CD4-positive, alpha-beta T cell treated with Interleukin-17A for 1 hour (primary cell): Measurements from ENCODE around the gene FCGR2B.
"Not testable (repeated sequence)": the region's sequence is repeated elsewhere in the genome, so short reads cannot be mapped to it uniquely, and the experiment has no call there.

Experiments used
- DNase-seq: peaks from one replicate; pipeline ENCODE4 v3.0.0-alpha.2; 2020

The FCGR2B gene

DNA sequence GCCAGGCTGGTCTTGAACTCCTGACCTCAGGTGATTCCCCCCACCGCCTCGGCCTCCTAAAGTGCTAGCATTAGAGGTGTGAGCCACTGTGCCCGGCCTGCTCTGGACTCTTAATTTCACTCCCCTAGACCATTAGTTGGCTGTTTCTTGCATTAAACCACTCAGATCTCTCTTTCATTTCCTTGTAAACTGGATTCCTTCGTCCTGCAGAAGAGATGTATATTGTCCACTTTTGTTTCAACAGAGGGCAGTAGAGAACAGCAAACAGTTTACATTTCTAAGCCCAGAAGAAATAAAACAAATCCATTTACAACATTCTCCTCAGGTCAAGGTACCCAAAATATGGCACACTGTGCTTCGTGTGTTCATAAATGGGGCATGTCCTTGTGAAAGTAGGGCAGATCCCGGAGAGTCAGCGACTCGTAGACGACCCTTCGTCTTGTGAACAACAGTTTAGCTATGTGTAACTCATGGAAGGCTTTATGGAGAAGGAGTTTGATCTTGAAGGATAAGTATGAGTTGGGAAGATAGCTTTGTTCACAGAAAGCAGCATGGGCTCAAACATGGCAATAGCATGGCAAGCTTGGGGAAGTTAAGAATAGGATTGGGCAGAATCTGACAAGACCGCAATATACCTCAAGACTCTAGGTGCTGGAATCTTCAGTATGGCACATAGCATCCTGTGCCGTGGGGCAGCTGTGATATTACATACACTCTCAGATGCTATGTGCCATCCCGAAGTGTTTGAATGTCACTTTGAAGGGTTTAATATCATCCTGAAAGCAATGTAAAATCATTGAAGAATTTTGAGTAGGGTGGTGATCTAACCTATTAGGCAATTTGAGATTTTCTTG lies 15.2 kb upstream of the FCGR2B start:
- peak; percentile 62 for DNase-seq

GRCh38 chr1:161653541-161653940 lies 9.4 kb upstream of the FCGR2B start:
- not testable (repeated sequence) for DNase-seq

DNA sequence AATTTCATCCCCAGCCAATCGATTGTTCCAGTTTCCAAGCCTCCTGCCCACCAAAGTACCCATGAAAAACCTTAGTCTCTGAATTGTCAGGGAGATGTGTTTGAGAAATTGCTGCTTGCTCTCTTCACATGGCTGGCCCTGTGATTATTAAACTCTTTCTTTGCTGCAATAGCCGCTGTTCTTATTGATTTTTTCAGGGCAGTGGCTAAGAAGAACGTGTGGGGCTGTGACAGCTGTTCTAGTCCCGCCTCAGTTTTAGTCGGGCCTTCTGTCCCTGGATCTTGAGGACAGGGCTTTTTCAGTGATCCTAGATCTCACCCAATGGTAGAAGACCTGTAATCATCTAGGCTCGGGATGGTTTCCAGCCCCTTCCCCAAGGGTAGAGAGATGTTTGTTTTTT lies 9.0 kb upstream of the FCGR2B start:
- not testable (repeated sequence) for DNase-seq

DNA sequence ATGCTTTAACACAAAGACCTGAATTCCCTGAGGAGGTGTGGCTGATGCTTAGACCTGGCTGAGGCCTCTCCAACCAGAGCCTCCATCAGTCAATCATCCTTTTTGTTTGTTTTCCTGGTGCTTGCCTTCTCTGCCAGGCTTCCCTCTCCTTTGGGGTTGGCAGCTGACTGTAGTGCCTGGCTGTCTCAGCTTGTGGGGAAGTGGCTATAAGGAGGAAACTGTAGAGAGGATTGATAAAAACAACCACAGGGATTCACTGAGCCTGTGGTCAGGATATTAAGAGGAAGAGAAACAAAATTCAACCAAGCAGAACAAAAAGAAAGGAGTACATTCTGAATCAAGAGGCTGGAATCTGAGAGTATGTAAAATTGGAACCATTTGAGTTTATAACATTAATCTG lies 4.4 kb upstream of the FCGR2B start:
- DNase-seq: not testable (repeated sequence)

- not testable (repeated sequence) for DNase-seq
Measured at GRCh38 chr1:161661660-161662311, 1.2 kb upstream of the FCGR2B start.

DNA sequence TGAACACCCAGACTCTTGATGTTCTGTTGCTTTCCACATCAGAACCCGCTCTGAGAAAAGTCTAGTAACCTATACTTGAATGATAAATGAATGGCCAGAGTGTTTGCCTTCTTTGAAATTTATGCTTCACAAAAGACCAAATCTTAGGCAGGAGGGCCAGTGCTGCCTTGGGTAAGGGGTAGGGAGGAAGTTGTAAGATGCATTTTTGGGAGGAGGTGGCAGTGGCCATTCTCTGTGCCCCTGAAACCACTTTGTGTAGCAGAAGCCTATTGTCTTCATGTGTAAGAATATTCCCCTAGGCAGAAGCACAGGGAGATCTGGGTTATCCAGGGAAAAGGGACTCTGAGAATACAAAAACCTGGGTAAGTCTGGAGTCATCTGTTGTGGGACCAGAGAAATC lies 626 bp downstream of the FCGR2B start:
- DNase-seq: not testable (repeated sequence)

GRCh38 chr1:161664689-161665088 lies 1.7 kb downstream of the FCGR2B start:
- not testable (repeated sequence) for DNase-seq

DNA sequence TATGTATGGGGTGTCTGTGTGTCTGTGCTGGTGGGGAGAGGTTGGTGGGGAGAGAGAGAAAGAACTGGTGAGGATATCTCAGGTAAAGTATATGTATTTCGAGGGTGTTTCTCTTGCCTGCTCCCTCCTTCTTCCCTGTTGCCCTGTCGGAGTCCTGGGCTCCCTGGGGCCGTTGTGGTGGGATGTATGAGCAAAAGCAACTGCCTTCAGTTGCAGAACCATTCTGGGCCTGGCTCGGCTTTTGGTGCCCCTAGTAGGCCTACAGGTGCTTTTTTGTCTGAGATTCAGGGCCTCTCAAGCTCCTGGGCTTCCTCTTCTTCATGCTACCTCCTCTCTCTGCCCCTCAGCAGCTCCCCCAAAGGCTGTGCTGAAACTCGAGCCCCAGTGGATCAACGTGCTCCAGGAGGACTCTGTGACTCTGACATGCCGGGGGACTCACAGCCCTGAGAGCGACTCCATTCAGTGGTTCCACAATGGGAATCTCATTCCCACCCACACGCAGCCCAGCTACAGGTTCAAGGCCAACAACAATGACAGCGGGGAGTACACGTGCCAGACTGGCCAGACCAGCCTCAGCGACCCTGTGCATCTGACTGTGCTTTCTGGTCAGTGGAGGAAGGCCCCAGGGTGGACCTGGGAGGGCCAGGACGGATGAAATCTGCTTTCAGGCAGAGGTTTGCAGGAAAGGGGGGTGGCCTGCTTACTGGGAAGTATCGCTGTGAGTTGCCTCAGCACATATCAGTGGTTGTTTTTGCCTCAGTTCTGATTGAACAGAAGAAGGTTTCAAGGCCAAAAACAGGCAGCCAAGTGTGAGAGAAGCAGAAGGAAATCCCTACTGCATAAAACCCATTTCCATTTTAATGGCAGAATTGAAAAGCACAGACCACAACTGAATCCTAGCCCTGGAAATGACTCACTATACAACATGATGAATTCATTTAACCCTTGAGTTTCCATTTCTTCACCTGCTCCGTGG lies 8.4 kb downstream of the FCGR2B start:
- not testable (repeated sequence) for DNase-seq

DNA sequence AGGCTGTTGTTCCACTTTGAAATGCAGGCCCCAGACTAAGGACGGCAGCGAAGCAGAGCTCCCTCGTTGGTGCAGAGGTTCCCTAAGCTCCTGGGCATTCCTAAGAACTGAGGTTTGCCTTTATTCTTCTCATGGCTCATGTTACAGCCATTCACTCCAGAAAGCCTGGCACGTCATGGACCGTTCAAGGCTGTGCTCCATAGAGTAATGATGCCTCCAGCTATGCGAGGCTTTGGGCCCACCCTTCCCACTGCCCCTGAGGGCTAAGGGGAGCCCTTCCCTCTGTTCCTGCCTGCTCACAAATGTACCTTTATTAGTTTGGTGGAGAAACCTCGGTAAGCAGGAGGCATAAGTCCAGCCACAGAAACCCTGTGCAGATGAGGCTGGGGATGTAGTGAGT lies 10.5 kb downstream of the FCGR2B start:
- DNase-seq: not testable (repeated sequence)

DNA sequence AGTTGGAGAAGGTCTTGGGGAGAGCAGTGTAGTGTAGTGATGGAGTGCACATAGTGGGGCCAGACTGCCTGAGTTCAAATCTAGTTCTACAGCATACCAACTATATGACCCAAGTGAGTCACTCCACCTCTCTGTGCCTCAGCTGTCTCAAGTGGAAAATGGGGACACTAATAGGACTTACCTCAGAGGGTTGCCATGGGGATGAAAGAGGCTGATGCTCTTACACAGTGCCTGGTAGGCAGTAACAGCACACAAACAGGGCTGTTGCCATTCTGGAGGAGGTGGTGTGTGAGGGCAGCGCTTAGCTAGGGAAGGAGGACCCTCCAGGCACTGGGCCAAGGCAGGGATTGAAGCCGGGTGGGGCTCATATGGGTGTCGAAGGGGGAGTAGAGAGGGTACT lies 11.5 kb downstream of the FCGR2B start:
- DNase-seq: not testable (repeated sequence)

- not testable (repeated sequence) for DNase-seq
Measured at GRCh38 chr1:161674908-161675307, 12.0 kb downstream of the FCGR2B start.

DNA sequence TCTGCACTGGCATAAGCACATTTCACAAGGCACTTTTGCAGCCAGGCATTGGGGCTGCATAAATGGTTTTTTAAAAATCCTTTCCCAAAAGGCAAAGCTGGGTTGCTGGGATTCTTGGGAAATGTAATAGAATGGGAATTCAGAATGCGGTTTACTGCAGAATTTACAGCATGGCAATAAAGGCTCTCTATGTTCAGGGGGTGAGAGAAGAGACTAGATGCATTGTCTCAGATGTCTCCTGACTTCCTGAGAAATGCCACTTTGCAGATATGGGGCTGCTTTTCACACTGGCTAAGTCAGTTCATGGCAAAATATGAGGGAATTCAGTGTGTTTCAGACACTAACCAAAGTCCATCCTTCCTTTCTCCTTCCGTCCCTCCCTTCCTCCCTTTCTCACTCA lies 13.5 kb downstream of the FCGR2B start:
- DNase-seq: no peak

- no peak for DNase-seq
Measured at GRCh38 chr1:161676958-161677689, 14.2 kb downstream of the FCGR2B start.

DNA sequence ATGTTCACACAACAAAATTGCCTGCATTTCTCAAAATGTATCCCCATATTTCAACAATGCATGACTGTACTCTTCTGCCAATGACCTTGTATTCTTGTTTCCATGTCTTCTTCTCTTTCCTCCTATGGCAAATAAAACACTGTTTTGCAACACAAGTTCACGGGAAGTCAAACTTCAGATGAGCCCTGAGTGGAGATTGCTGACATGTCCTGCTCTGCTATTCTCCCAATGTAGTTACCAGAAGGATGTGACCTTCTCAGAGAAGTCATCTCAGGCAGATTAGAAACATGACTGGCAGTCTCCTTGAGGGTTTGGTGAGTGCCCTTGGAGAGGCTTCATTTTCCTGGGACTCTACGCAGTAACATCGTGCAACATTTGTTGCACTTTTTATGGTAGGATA lies 15.6 kb downstream of the FCGR2B start:
- DNase-seq: no peak

DNA sequence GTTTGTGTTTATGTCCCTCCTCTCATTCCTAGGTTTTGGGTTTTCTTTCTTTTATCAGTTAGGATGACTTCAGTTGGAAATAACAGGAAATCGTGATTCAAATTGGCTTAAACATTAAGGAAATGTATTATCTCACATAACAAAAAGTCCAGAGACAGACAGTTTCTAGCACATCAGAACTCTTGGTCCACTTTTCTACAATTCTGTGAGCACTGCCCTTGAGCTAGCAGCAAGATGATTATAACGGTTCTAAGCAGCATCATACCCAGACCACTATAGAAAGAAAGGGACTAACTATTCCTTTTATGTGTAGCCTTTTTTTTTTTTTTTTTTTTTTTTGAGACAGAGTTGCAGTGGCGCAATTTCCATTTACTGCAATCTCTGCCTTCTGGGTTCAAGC lies 18.9 kb downstream of the FCGR2B start:
- no peak for DNase-seq

DNA sequence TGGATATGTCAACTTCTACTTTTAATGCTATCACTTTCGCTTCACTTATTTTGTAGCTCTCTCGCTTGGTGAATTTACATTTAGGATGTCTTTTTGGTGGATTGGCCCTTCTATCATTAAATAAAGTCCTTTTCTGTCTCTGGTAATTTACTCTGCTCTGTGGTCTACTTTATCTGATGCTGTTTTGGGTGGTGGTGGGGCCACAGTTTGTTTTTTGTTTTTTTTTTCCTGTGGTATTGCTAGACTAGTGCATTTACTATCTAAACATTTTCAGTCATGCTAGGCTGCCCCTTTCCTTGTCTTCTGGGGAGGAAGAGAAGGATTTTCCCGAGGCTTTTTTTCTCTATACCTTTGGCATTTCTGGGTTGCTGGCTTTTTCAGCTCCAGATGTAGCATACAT lies 26.0 kb downstream of the FCGR2B start:
- DNase-seq: no peak

- DNase-seq: no peak
Measured at GRCh38 chr1:161691846-161692245, 28.9 kb downstream of the FCGR2B start.

- not testable (repeated sequence) for DNase-seq
Measured at GRCh38 chr1:161693020-161693712, 30.2 kb downstream of the FCGR2B start.

- not testable (repeated sequence) for DNase-seq
Measured at GRCh38 chr1:161698302-161698701, 35.4 kb downstream of the FCGR2B start.

DNA sequence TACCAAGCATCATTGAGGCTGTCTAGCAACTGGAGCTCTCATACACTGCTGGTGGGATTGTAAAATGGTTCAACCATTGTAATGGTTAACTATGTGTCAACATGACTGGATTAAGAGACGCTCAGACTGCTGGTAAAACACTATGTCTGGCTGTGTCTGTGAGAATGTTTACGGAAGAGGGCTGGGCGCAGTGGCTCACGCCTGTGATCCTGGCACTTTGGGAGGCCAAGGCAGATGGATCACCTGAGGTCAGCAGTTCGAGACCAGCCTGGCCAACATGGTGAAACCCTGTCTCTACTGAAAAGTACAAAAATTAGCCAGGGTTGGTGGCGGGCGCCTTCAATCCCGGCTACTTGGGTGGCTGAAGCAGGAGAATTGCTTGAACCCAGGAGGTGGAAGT lies 39.3 kb downstream of the FCGR2B start:
- no peak for DNase-seq

GRCh38 chr1:161705537-161705936 lies 42.6 kb downstream of the FCGR2B start:
- no peak for DNase-seq

DNA sequence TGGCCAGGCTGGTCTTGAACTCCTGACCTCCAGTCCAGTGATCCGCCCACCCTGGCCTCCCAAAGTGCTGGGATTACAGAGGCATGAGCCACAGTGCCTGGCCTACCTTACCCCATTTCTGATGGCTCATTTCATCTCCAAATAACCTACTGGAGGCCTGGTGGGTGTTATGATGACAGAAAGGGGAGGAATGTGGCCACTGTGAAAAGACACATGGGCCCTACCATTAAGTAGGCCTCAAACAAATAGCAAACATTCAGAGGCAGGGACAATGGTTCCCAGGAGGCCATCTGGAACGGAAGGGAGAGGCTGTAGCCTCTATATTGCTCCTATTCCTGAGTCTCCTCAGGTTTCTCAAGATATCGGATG lies 43.2 kb downstream of the FCGR2B start:
- no peak for DNase-seq
